GM12878 (cell line): Measurements from ENCODE around the gene CAP2. TPM values are rescaled to one million over a fixed set of nuclear protein-coding genes. Genes with fewer than 3 reads are reported as not detected.

ENCODE experiments used
- ATAC-seq: fragments of 200-7000 bp; cut with Tn5 transposase; 3 replicates; pipeline ENCODE4 v1.9.1; 2020; ENCODE audit warnings: mild to moderate bottlenecking, moderate library complexity
- BruUV-seq: library from RNA; stranded (reverse); fragments of 400-500 nt; replicated peaks from 2 replicates; lab custom pipeline; 2021; lab: Mats Ljungman, UMichigan
- CTCF ChIA-PET: fragments of 300-600 bp; sonication (Branson Sonifier 250); formaldehyde crosslinking; extraction: SDS; loops from one replicate; lab custom pipeline; 2021; ENCODE audit warnings: inconsistent platforms; lab: Yijun Ruan, JAX
- POLR2A ChIA-PET: fragments of 350-600 bp; formaldehyde crosslinking; extraction: SDS; loops from one replicate; lab custom pipeline; 2021; ENCODE audit warnings: inconsistent platforms; lab: Charles Lee
- RAD21 ChIA-PET: fragments of 300-600 bp; sonication (Branson Sonifier 250); formaldehyde crosslinking; loops from one replicate; lab custom pipeline; 2023; ENCODE audit warnings: antibody characterized with exemption; ENCODE audit not compliant: unreplicated experiment; lab: Charles Lee
- SMC1A ChIA-PET: fragments of 300-600 bp; sonication (Branson Sonifier 250); formaldehyde crosslinking; loops from one replicate; lab custom pipeline; 2023; ENCODE audit not compliant: unreplicated experiment, uncharacterized antibody; lab: Charles Lee
- DNase-seq: peaks from one replicate; pipeline ENCODE4 v3.0.0-alpha.2; 2011; ENCODE audit warnings: low read depth, low spot score
- FAIRE-seq: peaks from 3 replicates; lab custom pipeline; 2011; peaks lifted over from hg19 to GRCh38; lab: Jason Lieb, UNC
- H2AFZ ChIP-seq: 2 replicates; pipeline ENCODE4 v1.6.0; 2011; ENCODE audit warnings: low read depth, low read length, control low read depth; ENCODE audit not compliant: control insufficient read depth
- H3K27ac ChIP-seq: 2 replicates; pipeline ENCODE4 v1.5.1; 2011; ENCODE audit warnings: control low read depth; ENCODE audit not compliant: control insufficient read depth, insufficient read depth
- H3K27me3 ChIP-seq, 2 experiments: replicated peaks in 1 of 2; 2 replicates each; pipeline versions ENCODE4 v1.6.0 to v1.6.1; 2011; ENCODE audit warnings: low read length in 1 of 2; ENCODE audit not compliant: control insufficient read depth in 2 of 2, insufficient read depth in 2 of 2
- H3K36me3 ChIP-seq, 2 experiments: 2 replicates each; pipeline ENCODE4 v1.5.1; 2011; ENCODE audit warnings: low read length in 1 of 2; ENCODE audit not compliant: control insufficient read depth in 2 of 2, insufficient read depth in 2 of 2
- H3K4me1 ChIP-seq: 2 replicates; pipeline ENCODE4 v1.6.1; 2011; ENCODE audit warnings: mild to moderate bottlenecking, low read length, moderate library complexity, mixed read lengths; ENCODE audit not compliant: control insufficient read depth, insufficient read depth
- H3K4me2 ChIP-seq: 2 replicates; pipeline ENCODE4 v1.6.0; 2011; ENCODE audit warnings: control low read depth; ENCODE audit not compliant: control insufficient read depth, insufficient read depth
- H3K4me3 ChIP-seq: fragments of 200-600 bp; sonication (generic); 2 replicates; pipeline ENCODE4 v1.5.1; 2016
- H3K79me2 ChIP-seq: 2 replicates; pipeline ENCODE4 v1.6.0; 2011; ENCODE audit warnings: low read length; ENCODE audit not compliant: control insufficient read depth, insufficient read depth
- H3K9ac ChIP-seq: 2 replicates; pipeline ENCODE4 v1.8.0; 2011; ENCODE audit warnings: low read length, control low read depth, mixed read lengths; ENCODE audit not compliant: control insufficient read depth, insufficient read depth
- H3K9me3 ChIP-seq: replicated peaks from 3 replicates; pipeline ENCODE4 v1.5.1; 2011; ENCODE audit warnings: mild to moderate bottlenecking, low read length; ENCODE audit not compliant: control insufficient read depth, insufficient read depth
- H4K20me1 ChIP-seq: 2 replicates; pipeline ENCODE4 v1.6.0; 2011; ENCODE audit not compliant: control insufficient read depth, insufficient read depth
- FOS ChIP-seq: IDR thresholded peaks from 3 replicates; pipeline ENCODE4 v1.6.1; 2011; ENCODE audit warnings: borderline replicate concordance; ENCODE audit not compliant: insufficient read length; ENCODE audit errors: extremely low read depth
- MEF2B ChIP-seq: fragments of 450-650 bp; IDR thresholded peaks from 2 replicates; pipeline ENCODE4 v1.6.1; 2018; ENCODE audit warnings: mild to moderate bottlenecking, moderate library complexity; ENCODE audit not compliant: partially characterized antibody, poor library complexity, severe bottlenecking
- NFYB ChIP-seq: IDR thresholded peaks from 2 replicates; pipeline ENCODE4 v1.6.1; 2011; ENCODE audit warnings: low read depth, mild to moderate bottlenecking, low read length, improper control_type of control experiment, moderate library complexity; ENCODE audit not compliant: insufficient read depth
- POLR2A ChIP-seq: IDR thresholded peaks from 2 replicates; pipeline ENCODE4 v1.6.1; 2011; ENCODE audit warnings: low read depth, mild to moderate bottlenecking, low read length
- WGBS: methylation state at CpG from one replicate; pipeline ENCODE4 v1.1.6; 2016; ENCODE audit warnings: low lambda C conversion rate; ENCODE audit not compliant: insufficient replicate concordance, insufficient coverage; ENCODE audit errors: missing lambda C conversion rate; 5-methylcytosine and 5-hydroxymethylcytosine counted together
- in situ Hi-C: fragments of 300-500 bp; cut with MboI; formaldehyde crosslinking; loops from 9 replicates; pipeline ENCODE4 v1.14.3; 2018; ENCODE audit warnings: mixed read lengths
- intact Hi-C: fragments of 100-400 bp; cut with micrococcal nuclease; formaldehyde crosslinking; loops from one replicate; pipeline ENCODE4 v1.14.2; 2022; ENCODE audit not compliant: unreplicated experiment
- polyA plus RNA-seq, 11 experiments: library from polyadenylated mRNA; depleted of rRNA in 4 of 11; unstranded in 6 of 11; stranded (reverse) in 5 of 11; fragments of >200 nt; fragmentation: Nextera tagmentation in 4 of 11; fragmentation: Illumina TruSeq in 1 of 11; extraction: Ambion mirVana in 4 of 11; extraction: Trizol in 1 of 11; gene quantifications; 1 replicate in 1 of 11; 2 replicates in 10 of 11; pipeline versions ENCODE4 v1.2.1 to v1.2.3, GENCODE V29; 2011 to 2016; ENCODE audit warnings: inconsistent platforms in 2 of 11, missing spikeins in 2 of 11, low read depth in 1 of 11
- total RNA-seq, 4 experiments: library from RNA; depleted of rRNA in 3 of 4; stranded (reverse); fragments of >200 nt in 3 of 4; fragmentation: Illumina TruSeq in 1 of 4; extraction: Trizol in 1 of 4; gene quantifications; 2 replicates each; pipeline versions ENCODE4 v1.2.1 to v1.2.3, GENCODE V29; 2013 to 2021

The CAP2 gene
- total and polyA plus RNA-seq, 10 of the 15 experiments (the other 5 are each of a cell fraction or from before 2014, with no cell fraction given), result 0.10 to 2.0 (median 0.15) TPM; not detected in 7

DNA sequence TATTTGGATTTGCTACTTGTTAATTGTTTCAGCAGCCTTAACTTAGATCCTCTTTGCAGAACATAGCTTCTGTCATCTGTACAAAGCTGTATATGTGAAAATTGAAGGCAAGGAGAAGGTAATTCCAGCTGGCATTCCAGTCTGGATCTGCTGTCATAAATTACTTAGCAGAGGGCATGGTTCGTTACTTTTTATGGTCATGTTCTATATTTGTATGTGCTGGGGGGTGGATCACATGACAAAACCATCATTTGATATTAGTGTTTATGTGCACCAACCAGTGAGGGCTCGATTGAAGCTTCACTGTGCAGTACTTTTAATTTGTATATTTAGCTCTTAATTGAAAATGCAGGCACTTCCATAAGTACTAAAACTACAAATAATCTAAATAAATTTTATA is 80.2 kb downstream of the CAP2 start (continued):
- TF ChIP-seq MEF2B, result no peak
- TF ChIP-seq FOS, result no peak

DNA sequence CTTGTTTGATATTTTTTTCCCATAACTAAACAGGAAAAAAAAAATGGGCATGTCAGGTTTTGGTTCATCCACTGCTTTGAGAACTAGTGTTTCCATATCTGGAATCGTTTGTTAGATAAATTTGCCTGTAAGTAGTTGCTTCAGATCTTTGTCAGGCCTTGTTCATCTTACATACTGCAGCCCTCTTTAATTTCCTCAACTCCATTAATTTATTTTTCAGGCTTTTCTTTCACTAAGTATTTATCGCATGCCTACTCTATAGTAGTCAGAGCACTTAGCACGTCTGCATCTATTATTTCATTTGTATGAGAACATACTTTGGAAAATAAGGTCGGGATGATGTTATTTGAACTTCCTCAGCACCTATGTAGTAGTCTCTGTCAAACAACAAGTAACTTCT is 80.9 kb downstream of the CAP2 start:
- WGBS, result 17% methylated on average over 4 of the region's 4 CpGs
- ChIA-PET CTCF (interaction anchor here (0.6 to 1.1 kb wide), 3 partner anchors 16 to 110 kb away, joined by 3 to 4 read pairs (median 3); no protein-coding TSS in a partner anchor), RAD21 (interaction anchor here (0.8 to 1.8 kb wide), 3 partner anchors 17 to 110 kb away, joined by 3 to 6 read pairs (median 4); no protein-coding TSS in a partner anchor), POLR2A (interaction anchor here (0.6 to 0.7 kb wide), 2 partner anchors 64 to 69 kb away, joined by 3 read pairs; no protein-coding TSS in a partner anchor), SMC1A (interaction anchor here (0.7 to 3.9 kb wide), 8 partner anchors 16 to 120 kb away, joined by 3 to 16 read pairs (median 4); partner anchors contain the start of gene CAP2)
- intact Hi-C loops (no loop called here), in situ Hi-C loops (no loop called here)
- no peak overlapping the region for H3K4me2 ChIP-seq
- ATAC-seq, result no peak
- H3K9ac ChIP-seq, result no peak overlapping the region
- no peaks in the 10 kb centered on the region for H4K20me1 ChIP-seq
- H3K36me3 ChIP-seq, result no peaks in the 10 kb centered on the region
- H3K4me3 ChIP-seq, result no peak overlapping the region
- no peaks in the 10 kb centered on the region for H3K79me2 ChIP-seq
- H3K4me1 ChIP-seq, result no peaks in the 10 kb centered on the region
- H3K27me3 ChIP-seq, result 0 out of 4 replicates have a peak, but pooled peaks cover 0 to 2% of the 10 kb centered on the region in 2 experiments
- no peak overlapping the region for H2AFZ ChIP-seq
- H3K27ac ChIP-seq, result no peak overlapping the region
- TF ChIP-seq NFYB (no peak), POLR2A (no peak)
- DNase-seq, result no peak
- no TSS peak for BruUV-seq
- no peaks in the 10 kb centered on the region for H3K9me3 ChIP-seq
- FAIRE-seq, result no peak
